ENCODE data around the gene CDON.

DNA sequence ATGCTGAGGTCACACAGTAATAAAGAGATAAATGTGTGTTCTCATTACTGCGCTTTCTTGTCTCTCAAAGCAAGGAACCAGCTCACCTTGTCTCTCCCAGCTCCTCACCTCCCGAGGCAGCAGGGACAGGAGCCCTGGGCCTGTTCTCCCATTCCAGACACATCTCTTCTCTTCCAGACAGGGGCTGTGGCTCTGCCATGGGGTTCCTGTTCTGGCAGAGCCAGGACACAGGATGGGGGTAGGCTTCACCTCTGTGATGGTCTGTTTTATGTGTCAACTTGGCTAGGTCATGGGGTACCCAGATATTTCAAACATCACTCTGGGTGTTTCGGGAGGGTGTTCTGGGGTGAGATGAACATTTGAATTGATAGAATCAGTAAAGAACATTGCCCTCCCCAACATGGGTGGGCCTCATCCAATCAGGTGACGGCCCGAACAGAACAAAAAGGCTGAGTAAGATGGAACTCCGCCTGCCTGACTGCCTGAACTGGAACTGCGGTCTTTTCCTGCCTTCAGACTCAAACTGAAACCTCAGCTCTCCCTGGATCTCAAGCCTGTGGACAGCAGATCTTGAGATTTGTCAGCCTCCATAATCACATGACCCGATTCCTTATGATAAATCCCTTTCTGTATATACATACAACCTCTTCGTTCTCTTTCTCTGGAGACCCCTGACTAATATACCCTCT lies 118.9 kb downstream of the CDON start:
- TF ChIP-seq, protein P1, sequence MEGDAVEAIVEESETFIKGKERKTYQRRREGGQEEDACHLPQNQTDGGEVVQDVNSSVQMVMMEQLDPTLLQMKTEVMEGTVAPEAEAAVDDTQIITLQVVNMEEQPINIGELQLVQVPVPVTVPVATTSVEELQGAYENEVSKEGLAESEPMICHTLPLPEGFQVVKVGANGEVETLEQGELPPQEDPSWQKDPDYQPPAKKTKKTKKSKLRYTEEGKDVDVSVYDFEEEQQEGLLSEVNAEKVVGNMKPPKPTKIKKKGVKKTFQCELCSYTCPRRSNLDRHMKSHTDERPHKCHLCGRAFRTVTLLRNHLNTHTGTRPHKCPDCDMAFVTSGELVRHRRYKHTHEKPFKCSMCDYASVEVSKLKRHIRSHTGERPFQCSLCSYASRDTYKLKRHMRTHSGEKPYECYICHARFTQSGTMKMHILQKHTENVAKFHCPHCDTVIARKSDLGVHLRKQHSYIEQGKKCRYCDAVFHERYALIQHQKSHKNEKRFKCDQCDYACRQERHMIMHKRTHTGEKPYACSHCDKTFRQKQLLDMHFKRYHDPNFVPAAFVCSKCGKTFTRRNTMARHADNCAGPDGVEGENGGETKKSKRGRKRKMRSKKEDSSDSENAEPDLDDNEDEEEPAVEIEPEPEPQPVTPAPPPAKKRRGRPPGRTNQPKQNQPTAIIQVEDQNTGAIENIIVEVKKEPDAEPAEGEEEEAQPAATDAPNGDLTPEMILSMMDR (IDR thresholded peaks at IDR 0.05; ENCODE audit: low read depth, low read length, poor library complexity, severe bottlenecking): no peak
- TF ChIP-seq EZH2phosphoT487 (IDR thresholded peaks at IDR 0.05; ENCODE audit: borderline replicate concordance, low read length): no peak

Measured in DOHH2 (cell line).